IPS-NIHi7 (cell line): ENCODE measurements around the gene HSPA8.
A peak's percentile ranks its signal among the peaks of the same experiment; 100 is the strongest.
"Not testable (repeated sequence)": the region's sequence is repeated elsewhere in the genome, so short reads cannot be mapped to it uniquely, and the experiment has no call there.

ENCODE experiments used
- DNase-seq: peaks from one replicate; pipeline ENCODE4 v3.0.0; 2012; ENCODE audit warnings: mixed read lengths; ENCODE audit errors: extremely low spot score

Gene HSPA8

DNA sequence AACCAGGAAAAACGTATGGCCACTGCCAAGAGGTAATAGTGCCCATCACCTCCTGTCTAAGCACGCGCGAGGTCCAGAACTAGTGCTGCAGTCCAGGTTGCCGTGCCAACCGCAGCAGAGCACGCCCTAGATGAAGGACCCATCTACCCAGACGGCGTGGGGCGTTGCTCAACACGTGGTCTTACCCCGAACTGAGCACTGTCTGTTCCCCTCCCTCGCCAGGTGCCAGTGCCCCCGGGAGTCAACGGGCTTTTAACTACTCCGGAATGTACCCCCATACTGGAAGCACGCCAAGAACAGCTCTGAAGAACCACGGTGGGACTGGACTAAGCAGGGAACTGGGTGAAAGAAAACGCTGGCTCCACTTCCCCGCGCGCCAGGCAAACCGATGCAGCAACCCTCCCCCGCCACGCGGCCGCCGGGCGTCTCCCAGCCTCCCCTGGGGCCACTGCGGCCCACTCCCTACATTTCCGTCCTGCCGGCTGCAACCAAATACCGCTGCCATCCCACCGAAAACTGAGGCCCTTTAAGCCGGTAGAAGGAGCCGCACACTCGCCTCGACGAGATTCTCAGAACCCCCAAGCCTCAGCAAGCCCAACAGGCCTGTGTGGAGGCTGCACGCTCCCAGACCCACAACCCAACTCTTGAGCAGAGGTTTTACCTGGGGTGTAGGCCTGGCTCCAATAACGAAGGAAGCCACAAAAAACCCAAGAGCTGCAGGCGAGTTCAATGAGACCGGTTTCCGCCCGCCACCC is at the start of gene HSPA8:
Gene HSPA8, minus strand, starts transcription at position 734 of the 755 bp plus-strand sequence. CDS start 812 bp downstream, outside the sequence.
- DNase-seq = no peak

DNA sequence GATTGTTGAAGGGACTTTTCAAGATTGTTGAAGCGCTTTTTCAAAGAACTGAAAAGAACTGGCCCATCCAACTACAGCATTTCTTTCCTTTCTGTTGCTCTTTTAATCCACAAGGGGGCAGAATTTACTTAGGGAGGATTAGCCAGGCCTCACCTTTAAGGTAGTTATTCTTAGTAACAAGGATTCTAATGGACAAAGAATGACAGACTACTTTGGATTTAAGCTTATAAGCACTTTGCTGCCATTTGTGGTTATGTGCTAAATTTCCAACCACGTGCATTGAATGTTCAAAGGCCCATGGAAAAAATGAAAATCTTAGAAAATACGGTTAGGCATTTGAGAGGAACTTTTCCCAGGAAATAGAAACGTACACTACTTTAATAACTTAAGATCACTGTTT is 49.5 kb upstream of the HSPA8 start:
- DNase-seq = peak; percentile 64

DNA sequence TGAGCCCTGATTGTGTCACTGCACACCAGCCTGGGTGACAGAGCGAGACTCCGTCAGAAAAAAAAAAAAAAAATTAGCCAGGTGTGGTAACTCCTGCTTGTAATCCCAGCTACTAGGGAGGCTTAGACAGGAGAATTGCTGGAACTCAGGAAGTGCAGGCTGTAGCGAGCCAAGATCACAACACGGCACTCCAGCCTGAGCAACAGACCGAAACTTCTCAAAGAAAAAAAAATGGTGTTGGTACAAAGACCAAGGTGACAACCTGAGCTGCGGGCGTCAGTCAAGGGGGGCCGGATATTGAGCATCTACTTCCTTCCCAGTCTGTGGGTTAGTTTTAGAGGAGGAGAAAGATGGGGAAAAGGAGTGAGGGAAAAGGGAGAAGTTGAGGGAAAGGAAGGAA is 48.5 kb upstream of the HSPA8 start:
- no peak for DNase-seq

DNA sequence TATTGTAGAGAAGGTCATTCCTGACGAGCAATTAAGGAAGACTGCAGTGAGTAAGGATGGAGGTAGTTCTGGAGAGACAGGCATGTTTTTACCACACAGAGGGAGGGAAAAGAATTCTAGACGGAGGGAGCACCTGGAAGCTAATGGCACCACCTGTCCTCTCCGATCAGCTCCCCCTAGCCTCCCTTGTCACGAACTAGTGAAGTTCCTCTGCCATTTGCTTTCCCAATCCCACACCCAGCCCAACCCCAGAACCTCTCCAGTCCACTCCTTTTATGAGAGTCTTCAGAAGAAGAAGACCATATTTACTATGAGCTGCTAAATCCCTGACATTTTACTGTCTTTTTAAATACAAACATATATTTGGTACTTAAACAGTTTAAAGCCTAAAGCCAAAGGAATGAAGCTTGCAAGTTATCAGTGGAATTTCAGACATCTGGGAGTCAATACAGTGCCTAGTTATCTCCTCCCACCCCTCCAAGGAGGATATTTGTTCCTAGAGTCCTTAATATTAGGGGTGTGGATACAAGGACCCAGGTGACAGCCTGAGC is 46.1 kb upstream of the HSPA8 start:
- no peak for DNase-seq

DNA sequence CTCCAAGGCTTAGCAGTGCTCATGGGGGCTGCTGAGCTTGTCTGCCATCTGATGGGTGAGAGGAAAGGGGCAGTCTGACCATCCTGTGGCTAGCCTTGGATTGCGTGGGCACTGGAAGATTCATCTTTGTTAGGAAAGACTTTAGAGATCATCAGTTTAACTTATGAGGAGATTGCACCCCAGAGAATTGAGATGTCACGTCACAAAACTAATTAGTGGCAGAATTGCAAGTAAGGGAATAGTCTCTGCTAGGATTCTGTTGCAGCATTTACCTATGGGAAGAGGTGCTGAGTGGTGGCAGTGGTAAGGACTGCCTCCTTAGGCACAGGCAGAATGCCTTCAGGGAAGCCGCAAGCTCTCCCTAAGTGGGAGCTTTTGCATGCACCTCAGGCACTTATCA is 42.8 kb upstream of the HSPA8 start:
- no peak for DNase-seq

DNA sequence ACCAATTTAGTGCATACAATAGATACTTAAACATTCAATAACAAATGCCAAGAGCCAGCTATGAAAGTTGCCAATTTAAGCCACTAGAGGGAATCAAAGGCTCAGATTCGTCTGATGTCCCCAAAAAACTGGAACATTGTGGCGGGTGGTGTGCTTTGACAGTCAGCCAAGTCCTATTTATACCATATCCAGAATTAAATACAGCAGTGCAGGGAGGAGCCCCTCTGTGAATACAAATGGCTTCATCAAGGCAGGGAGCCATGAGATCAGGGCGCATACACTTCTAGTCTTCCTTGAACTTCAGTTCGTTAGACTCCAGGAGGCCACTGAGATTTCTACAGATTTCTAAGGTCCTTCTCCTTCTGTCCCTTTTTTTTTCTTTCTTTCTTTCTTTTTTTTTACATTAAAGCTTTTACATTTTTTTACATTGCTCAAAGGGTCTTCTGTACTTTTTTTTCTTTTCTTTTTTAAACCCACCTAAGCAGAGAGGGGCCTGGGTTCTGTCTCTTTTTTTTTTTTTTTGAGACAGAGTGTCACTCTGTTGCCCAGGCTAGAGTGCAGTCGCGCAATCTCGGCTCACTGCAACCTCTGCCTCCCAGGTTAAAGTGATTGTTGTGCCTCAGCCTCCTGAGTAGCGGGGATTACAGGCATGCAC is 41.5 kb upstream of the HSPA8 start:
- peak; percentile 51 for DNase-seq

DNA sequence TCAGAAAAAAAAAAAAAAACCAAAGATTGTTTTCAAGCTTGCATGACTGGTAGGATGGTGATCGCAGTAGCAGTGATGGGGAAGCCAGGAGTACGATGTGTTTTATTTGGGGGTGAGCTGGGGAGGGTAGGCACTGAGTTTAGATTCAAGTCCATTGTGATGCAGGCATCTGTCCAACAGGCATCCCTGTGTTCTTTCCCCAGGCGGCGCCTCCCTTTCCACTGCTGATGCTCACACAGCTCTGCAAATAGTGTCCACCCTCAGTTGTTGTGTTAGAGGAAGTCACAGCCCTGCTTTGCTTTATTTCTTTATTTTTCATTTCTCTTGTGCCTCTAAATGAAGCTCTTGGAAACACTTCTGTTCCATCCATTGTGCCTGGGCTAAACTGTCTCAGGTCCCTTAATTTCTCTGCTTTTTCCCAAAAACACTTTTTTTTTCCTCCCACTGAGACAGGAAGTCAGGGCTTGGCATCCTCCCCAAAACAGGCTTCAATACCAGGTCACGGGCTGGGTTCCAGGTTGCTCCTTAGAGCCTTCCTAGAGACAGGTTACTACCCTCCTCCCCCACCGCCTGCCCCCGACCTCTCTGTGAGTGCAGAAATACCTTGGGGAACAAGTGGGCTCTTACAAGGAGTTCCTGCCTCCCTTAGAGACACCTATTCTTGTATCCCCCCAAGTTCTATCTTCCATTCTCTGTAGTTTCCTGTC is 38.6 kb upstream of the HSPA8 start:
- DNase-seq = no peak

DNA sequence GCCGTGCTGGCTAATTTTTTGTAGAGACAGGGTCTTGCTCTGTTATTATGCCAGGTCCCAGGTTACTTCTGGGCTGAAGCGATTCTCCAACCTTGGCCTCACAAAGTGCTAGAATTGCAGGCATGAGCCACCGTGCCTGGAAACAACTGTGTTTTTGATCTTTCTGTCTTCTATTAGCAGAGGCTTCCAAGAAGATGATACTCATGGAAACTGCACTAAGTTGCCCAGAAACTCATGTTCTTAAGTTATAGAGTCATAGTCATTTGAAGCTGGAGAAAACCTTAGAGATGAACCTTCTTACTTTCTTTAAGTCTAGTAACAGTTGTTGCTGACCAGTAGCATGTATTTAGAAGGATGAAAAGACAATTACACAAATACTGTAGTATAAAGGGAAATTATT is 37.1 kb upstream of the HSPA8 start:
- DNase-seq = no peak

DNA sequence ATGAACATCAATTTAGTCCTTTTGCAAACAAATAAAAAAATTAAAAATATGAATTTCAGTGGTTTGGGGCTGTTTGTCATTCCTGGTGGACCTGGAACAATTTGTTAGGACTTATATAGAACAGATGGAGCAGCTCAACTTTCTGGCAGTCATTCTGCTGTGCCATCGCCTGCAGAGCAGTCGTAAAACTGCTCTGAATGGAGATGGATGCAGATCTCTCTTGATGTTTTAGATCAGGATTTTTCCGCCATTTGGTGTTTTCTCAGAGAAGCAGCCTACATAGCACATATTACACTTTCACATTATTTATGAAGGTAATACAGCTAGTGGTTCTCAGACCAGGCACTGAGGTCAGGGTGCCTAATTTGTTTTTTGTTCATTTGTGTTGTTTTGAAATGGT is 31.8 kb upstream of the HSPA8 start:
- DNase-seq = no peak

DNA sequence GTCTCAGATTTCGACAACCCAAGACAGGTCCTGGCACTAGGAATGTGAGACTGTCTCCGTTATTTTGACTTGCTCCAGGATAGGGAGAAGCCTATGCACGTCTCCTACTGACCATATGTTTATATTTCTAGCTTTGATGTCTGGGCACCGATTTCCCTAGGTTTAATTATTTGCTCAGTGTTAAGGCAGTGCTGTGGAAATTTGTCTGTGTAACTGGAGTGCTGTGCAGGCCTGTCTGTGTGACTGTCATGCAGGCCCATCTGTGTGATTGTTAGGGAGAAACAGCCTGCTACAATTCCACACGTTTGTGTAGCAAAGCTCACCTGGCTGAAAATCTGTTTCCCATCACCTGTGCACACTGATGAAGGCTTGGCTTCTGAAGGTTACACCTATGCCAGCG is 29.6 kb upstream of the HSPA8 start:
- no peak for DNase-seq

DNA sequence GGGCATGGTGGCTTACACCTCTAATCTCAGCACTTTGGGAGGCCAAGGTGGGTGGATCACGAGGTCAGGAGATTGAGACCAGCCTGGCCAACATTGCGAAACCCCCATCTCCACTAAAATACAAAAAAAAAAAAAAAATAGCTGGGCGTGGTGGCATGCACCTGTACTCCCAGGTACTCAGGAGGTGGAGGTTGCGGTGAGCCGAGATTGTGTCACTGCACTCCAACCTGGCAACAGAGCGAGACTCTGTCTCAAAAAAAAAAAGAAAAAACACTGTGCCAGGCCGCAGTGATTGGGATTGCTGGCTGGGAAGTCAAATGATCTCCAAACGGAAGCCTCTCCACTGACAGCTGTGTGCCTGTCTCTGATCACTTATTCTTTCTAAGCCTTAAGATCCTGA is 28.2 kb upstream of the HSPA8 start:
- DNase-seq = not testable (repeated sequence)

DNA sequence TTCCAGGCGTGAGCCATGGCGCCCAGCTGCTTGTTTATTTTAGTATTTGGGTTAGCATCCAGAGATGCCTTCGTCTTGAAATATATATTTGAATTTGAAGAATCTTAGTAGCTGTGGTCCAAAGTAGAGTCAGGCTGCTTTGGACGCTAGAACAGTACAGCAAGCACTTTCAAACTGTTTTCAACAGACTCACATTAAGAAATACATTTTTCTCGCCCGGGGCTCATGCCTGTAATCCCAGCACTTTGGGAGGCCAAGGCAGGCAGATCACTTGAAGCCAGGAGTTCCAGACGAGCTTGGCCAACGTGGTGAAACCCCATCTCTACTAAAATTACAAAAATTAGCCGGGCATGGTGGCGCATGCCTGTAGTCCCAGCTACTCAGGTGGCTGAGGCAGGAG is 27.0 kb upstream of the HSPA8 start:
- DNase-seq = not testable (repeated sequence)

DNA sequence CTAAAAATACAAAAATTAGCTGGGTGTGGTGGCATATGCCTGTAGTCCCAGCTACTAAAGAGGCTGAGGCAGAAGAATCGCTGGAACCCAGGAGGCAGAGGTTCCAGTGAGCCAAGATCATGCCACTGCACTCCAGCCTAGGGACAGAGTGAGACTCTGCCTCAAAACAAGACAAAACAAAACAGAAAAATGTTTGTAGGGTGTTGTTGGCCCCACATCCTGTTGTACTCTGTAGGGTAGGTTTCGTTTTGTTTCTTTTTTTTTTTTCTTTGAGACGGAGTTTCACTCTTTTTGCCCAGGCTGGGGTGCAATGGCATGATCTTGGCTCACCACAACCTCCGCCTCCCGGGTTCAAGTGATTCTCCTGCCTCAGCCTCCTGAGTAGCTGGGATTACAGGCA is 25.7 kb upstream of the HSPA8 start:
- DNase-seq = not testable (repeated sequence)

DNA sequence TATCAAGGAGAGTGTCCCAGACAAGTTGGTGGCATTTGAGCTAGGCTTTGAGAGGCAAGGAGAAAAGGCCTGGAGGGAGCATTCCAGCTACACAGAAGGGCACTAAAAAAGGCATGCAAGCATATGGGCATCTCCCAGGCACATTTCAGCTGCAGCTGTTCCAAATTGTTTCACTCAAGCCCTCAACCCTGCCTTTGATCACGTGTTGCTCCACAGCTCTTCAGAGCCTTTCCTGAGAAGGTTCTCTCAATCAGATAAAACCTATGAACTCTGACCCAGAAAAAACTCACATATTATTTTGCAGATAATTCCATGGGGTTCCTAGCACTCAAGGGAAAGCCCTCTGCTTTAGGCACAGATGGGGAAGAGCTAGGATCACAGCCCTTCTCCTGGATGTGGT is 24.4 kb upstream of the HSPA8 start:
- no peak for DNase-seq

DNA sequence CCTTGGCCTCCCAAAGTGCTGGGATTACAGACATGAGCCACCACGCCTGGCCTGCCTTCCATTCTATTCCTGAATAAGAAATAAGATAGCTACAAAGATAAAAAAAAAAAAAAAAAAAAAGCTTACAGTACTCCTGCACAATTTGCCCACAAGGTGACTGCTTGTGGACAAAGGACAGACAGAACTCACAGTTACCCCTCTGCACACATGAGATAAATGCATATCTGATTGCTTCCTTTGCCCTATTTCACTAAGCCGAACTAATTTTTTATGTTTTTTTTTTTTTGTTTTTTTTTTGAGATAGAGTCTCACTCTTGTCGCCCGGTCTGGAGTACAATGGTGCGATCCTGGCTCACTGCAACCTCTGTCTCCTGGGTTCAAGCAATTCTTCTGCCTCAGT is 23.6 kb upstream of the HSPA8 start:
- no peak for DNase-seq

DNA sequence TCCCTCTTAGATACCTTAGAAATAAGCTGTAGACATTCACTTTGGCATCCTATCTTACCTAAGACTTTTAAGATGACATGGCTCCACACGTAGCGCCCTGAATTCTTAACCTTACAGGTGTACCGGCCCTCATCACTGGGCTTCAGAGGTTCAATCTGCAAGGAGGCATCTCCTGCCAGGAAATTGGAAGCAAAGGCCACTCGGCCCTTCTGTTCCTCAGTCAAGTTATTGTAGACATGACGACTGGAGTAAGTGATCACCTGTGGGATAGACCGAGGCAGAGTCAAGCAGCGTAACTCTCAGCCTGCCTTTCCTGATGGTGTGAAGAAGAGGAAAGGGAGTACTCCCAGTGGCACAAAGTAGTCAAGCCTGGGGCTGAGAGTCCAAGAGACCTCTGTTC is 22.5 kb upstream of the HSPA8 start:
- DNase-seq = no peak

DNA sequence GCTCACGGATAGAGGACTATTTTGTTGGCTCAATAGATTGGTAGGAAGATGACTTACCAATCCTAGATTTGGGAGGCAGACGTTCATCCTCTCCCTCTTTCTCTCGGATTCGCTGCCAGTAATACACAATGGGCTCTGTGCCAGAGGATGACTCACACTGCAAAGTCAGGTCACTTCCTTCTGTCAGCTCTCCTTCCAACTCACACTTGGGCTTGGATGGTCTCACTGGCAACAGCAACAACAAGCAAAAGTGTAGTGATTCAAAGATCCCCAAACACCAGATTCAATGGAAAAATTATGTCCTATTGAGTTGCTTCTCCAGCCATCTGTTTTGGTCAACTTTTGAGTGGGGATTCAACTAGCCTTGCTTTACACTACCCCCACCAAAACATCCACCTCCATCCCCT is 21.7 kb upstream of the HSPA8 start:
- peak; percentile 19 for DNase-seq

DNA sequence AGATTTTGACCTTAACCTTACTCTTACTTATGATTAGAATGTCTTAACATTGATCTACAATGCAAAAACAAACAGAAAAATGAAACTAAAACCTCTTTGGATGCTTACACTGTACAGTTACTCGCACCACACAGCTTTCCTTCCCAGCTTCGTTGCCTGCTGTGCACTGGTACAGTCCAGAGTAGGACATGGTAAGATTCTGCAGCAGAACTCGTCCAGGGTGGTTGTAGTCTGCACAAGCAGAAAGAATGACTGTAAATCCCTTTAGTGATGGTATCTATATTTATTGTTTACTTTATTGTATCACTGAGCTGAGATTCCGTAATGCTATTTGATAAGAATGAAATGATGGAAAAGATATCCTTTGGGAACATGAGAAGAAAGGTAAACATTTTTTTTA is 21.0 kb upstream of the HSPA8 start:
- DNase-seq = no peak

DNA sequence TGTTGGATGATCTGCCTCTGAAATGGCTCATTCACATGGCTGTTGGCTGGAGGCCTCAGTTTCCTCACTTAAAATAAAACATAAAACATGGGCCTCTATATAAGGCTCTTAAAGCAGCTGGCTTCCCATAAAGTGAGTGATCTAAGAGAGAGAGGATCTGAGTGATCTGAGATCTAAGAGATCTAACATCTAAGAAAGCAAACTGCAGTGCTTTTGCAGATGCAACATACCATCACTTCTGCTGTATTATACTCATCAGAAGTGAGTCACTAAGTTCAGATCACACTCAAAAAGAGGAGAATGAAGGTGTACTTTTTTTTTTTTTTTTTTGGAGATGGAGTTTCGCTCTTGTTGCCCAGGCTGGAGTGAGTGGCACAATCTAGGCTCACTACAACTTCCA is 18.1 kb upstream of the HSPA8 start:
- DNase-seq = no peak

DNA sequence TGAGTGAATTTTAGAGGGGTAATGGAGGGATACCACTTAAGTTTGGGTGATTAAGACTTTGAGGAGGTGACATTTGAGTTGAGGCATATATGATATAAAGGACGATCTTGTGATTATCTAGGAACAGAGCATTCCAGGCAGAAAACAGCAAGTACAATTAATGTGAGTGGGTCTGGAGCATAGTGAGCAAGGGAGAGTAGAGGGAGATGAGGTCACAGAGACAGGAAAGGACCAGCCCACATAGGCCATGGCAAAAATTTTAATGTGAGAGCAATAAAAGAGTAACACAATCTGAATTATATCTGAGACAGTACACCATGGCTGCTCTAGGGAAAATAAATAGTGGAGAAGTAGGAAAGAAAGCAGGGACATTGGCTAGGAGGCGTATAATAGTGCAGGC is 14.5 kb upstream of the HSPA8 start:
- DNase-seq = no peak

DNA sequence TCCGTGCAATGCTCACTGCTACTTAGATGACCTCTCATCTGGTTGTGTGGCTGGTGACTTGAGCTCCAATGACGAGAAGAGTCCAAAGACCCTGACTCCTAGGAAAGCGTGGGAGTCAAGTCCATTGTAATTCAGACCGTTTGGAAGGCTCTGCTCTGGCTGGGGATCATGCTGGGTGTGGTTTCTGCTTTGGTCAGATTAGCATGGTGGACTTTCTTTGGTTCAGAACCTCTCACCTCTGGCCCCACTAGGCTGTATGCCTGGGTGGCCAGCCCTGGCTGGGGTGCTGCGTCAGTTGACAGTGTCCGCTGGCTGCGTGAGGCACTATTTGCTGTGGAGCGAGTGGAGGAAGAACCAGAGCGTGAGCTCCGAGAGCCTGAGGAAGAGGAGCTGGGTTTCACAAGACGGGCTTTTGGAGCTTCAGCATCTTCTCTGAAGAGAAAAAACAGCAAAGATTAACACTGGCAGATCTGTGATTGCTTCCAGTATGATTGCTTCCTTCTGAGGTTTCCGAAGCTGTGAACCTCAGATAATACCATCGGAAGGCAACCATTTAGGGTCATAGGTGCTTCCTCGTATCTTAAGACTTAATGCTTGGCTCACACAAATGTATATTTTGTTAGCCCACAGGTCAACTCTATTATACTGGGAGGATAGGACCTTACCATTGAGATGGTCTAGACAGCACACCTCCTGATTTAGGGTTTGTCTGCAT is 11.6 kb upstream of the HSPA8 start:
- DNase-seq = no peak

DNA sequence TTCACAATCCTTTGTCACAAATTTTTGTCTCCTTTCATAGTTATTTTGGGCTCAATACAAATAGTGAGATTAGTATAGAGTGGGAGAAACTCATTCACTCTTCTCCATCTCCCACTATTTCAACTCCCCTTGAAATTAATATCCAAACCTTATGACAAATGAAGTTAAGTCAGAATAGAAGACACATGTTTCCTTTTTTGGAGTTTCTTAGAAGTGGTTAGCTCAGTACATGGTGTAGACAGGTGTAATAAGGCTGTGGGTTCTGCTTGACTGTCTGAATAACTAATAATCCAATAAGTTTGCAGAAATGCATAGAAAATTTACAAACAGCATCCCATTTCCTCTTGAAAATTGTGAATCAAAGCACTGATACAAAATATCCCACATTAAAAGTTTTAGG is 10.8 kb upstream of the HSPA8 start:
- DNase-seq = no peak
